Dedifferentiated amniotic fluid mesenchymal stem cell (primary cell): ENCODE data around the gene SCD.
"Not testable (repeated sequence)": the region's sequence is repeated elsewhere in the genome, so short reads cannot be mapped to it uniquely, and the experiment has no call there.

Source experiments
- DNase-seq: peaks from one replicate; pipeline ENCODE4 v3.0.0-alpha.2; 2016; ENCODE audit errors: extremely low spot score

The SCD gene

DNA sequence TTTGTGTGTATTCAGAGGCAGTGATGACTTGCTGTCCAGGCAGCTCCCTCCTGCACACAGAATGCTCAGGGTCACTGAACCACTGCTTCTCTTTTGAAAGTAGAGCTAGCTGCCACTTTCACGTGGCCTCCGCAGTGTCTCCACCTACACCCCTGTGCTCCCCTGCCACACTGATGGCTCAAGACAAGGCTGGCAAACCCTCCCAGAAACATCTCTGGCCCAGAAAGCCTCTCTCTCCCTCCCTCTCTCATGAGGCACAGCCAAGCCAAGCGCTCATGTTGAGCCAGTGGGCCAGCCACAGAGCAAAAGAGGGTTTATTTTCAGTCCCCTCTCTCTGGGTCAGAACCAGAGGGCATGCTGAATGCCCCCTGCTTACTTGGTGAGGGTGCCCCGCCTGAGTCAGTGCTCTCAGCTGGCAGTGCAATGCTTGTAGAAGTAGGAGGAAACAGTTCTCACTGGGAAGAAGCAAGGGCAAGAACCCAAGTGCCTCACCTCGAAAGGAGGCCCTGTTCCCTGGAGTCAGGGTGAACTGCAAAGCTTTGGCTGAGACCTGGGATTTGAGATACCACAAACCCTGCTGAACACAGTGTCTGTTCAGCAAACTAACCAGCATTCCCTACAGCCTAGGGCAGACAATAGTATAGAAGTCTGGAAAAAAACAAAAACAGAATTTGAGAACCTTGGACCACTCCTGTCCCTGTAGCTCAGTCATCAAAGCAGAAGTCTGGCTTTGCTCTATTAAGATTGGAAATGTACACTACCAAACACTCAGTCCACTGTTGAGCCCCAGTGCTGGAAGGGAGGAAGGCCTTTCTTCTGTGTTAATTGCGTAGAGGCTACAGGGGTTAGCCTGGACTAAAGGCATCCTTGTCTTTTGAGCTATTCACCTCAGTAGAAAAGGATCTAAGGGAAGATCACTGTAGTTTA is 15.8 kb downstream of the SCD start:
- DNase-seq, result no peak

DNA sequence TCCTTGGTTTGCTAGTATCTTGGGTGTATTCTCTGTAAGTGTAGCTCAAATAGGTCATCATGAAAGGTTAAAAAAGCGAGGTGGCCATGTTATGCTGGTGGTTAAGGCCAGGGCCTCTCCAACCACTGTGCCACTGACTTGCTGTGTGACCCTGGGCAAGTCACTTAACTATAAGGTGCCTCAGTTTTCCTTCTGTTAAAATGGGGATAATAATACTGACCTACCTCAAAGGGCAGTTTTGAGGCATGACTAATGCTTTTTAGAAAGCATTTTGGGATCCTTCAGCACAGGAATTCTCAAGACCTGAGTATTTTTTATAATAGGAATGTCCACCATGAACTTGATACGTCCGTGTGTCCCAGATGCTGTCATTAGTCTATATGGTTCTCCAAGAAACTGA is 17.1 kb downstream of the SCD start:
- DNase-seq, result no peak

DNA sequence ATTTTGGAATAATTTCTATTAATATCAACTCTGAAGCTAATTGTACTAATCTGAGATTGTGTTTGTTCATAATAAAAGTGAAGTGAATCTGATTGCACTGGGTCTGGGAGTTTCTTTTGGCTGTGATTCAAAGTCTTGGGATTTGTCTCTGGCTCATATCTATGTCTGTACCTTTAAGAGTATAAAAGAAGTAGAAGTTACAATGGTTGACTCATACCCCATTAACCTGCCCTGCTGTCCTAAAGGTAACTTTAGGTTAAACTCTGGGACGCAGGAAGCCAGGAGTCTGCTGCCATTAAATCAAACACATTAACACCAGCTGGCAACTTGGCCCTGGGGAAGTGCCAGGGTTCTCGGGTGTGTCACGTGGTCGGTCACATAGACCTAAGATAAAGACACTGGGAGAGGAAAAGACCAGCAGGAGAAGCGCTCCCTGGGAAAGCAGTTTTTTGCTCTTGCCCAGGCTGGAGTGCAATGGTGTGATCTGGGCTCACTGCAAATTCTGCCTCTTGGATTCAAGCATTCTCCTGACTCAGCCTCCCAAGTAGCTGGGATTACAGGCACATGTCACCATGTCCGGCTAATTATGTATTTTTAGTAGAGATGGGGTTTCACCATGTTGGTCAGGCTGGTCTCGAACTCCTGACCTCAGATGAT is 17.8 kb downstream of the SCD start:
- DNase-seq, result no peak

DNA sequence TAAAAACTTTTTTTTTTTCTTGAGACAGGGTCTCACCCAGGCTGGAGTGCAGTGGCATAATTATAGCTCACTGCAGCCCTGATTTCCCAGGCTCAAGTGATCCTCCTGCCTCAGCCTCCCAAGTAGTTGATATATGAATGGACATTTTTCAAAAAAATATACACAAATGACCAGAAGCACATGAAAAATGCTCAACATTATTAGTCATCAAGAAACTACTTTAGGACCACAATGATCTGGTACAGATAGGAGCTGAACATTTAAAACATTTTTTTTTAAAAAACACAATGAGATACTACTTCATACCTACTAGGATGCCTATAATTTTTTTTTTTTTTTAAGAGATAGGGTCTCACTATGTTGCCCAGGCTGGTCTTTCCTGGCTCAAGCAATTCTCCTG is 21.7 kb downstream of the SCD start:
- DNase-seq, result no peak

DNA sequence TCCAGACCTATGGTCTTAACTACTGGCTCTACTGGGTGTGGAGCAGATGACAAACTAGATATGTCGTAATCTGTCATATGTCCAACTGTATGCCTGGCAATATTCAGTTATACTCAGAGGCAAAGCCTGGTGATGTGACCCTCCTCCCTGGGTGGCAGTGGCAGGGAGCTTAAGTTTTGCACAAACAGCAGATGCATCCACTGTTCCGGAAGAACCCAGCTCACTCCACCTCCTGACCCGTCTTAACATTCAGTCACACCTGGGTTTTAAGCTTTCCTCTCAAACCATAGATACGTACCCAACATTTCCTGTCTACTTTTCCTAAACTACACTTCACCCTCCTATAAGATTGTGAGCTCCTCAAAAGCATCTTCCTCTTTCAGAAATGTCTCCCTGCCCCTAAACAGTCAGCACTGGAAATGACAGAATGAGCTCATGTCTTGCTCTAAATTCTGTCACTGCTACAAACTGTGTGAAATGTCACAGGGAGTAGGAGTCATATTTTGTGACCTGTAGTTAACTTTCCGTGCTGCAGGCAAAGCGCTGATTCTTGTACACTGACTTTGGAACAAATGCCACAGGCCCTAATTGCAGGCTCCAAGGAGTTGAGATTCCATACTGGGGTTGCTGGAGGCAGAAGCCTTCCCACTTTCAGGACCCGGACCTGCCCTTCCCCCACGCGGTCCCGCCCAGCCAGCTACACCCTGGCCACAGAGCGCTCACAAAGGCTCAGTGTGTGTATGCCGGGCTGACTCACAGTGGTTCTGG is 23.9 kb downstream of the SCD start:
- DNase-seq, result peak; percentile 71

DNA sequence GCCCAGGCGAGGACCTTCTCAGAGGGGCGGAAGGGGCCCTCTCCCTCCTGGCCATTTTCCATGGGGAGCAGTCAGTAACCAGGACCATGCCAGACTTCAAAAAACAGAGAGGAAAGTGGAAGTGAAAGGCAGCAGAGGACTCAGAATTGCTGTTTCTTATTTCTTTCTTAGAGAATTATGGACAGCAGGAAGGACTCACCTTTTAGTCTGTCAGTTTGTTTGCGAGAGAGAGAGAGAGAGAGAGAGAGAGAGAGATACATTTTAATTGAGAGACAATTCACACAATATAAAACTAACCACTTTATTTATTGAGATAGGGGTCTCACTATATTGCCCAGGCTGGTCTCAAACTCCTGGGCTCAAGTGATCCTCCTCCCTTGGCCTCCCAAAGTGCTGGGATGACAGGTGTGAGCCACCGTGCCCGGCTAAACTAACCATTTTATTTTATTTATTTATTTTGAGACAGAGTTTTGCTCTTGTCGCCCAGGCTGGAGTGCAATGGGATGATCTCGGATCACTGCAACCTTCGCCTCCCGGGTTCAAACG is 24.5 kb downstream of the SCD start:
- DNase-seq, result no peak

DNA sequence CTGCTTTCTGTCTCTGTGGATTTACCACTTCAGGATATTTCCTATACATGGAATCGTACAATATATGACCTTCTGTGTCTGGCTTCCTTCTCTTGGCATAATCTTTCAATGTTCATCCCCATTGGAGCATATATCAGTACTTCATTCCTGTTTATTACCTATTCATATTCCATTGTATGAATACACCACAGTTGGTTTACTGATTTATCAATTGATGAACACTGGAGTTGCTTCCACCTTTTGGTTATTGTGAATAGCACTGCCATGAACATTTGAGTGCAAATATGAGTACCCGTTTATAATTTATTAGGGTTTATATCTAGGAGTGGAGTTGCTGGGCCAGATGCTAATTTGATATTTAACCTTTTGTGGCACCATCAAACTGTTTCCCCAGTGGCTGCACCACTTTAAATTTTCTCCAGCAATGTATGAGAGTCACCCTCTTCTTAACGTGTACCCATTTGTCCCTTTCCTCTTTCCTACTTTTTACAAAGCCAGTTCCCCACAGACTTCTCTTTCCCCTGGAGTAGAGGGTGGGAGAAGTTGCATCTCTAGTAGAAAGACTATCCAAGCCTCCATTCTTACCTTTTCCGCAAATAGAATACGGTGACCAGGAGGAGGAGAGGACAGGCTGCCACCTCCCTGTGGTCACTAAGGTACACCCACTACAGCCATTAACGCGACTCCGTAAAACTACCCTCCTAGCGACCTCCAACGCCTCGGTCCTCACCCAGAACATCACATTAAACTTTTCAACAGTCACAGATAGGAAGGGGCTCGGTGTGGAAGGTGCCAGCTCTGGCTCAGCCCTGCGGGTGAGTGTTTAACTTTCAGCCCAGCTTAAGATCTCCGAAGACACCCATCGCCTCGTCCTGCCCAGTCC is 25.6 kb downstream of the SCD start:
- DNase-seq, result no peak

DNA sequence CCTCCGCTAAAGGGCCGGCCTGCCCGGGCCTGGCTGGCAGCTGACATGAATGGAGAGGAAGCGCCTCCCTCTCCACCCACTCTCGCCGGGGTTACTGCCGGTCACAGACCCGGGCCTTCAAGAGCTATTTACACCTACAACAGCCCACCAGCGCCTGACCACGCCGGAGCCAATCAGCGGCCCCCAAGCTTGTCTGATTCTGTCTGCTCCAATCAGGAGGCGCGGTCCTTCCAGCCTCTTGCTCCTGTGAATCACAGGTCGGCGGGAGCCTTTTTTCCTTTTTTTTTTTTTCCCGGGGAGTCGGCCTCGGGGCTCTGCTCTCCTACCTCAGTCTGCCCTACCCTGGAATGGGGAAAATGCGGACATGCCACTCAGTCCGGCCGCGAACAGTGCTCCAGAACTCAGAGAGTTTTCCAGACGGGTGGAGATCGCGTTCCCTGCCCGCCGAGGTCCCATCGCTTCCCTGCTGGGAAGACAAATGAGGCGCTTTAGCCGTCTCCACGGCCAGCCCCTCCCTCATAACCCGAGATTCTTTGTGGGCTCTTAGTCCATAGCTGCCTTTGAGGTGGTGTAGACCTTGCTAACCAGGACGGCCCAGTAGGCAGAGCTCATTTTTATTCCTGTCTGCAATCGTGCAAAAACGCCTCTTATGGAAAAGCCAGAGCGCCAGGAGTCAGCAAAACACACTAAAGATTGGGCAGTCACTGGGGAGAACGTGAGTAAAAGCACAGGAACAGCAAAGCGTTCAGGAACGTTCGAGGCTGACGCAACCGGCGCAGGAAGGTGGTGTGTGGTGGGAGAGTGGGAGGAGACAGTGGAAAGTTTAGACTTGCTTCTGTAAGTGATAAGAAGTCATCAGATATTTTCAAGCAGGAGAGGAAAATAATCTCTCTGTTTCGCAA is 26.5 kb downstream of the SCD start:
- peak; percentile 98 for DNase-seq

DNA sequence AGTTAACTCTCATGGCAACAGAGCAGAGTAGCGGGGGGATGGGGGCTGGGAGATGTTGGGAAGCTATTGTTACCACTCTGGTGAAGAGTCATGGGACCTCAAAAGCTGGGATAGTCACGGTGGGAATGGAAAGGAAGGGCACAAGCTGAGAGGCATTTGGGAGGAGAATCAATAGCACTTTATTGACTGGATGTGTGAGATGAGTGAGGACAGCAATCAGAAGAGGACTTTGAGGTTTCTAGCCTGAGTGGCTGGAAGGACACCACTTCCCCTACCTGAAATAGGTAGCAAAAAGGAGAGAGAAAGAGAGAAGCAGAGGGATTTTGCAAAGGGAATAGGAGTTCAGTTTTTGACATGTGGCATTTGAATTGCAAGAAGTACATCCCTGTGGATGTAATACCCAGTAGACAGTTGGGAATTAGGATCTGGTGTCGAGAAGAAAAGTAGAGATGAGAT is 27.2 kb downstream of the SCD start:
- no peak for DNase-seq

DNA sequence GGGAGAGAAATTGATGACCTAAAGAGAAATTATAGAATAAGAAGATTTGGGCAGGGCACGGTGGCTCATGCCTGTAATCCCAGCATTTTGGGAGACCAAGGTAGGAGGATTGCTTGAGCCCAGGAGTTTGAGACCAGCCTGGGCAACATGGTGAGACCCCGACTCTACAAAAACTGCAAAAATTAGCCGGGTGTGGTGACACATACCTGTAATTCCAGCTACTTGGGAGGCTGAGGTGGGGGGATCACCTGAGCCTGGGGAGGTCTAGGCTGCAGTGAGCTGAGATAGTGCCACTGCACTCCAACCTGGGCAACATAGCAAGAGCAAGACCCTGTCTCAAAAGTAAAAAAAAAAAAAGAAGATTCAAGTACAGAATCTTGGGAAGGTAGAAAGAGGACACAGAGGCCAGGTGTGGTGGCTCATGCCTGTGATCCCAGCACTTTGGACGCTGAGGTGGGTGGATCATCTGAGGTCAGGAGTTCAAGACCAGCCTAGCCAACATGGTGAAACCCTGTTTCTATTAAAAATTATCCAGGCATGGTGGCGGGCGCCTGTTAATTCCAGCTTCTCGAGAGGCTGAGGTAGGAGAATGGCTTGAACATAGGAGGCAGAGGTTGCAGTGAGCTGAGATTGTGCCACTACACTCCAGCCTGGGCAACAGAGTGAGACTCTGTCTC is 27.8 kb downstream of the SCD start:
- not testable (repeated sequence) for DNase-seq

DNA sequence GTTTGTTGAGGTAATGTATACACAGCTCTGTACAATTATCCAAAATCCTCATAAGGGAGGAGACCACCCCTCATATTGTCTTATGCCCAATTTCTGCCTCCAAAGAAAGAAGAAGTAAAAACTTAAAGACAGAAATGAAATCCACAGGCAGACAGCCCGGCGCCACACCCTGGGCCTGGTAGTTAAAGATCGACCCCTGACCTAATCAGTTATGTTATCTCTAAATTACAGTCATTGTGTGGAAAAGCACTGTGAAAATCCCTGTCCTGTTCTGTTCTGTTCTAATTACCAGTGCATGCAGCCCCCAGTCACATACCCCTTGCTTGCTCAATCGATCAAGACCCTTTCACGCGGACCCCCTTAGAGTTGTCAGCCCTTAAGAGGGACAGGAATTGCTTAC is 29.6 kb downstream of the SCD start:
- DNase-seq, result not testable (repeated sequence)

DNA sequence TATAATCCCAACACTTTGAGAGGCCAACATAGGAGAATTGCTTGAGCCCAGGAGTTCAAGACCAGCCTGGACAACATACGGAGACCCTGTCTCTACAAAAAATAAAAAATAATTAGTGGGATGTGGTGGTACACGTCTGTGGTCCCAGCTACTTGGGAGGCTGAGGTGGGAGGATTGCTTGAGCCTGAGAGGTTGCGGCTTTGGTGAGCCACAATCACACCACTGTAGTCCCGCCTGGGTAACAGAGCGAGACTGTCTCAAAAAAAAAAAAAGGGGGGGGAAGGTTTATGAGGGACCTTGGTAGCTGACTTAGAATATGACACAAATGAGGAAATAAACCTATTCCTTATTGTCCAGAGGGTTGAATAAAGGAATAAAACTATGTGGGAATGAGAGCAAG is 30.8 kb downstream of the SCD start:
- DNase-seq, result no peak

DNA sequence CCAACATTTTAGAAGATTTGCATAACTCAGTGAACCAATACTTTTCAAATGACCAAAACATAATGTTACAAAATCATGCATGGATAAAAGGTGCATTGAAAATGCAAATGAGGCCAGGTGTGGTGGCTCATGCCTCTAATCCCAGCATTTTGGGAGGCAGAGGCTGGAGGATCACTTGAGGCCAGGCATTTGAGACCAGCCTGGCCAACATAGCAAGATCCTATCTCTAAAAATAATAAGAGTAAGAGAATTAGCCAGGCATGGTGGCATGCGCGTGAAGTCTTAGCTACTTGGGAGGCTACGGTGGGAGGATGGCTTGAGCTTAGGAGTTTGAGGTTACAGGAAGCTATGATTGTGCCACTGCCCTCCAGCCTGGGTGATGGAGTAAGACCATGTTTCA is 33.4 kb downstream of the SCD start:
- DNase-seq, result no peak

DNA sequence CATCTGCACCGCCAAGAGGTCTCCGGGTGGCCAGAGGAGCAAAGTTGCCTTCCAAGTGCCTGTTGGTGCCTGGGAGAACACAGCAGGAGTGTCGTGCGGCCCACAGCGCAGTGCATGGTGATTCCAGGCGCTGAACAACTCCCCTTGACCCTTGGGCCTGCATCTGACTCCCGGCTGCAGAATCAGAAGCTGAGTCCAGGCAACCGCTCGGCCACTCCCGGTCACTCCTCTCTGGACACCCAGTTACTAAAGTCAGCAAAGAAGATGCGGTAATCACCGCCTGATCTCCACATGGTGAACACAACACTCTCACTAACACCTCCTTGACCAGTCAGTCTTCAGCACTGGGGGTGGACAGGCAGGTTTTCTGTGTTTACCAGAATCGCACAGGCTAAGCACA is 35.5 kb downstream of the SCD start:
- DNase-seq, result no peak

DNA sequence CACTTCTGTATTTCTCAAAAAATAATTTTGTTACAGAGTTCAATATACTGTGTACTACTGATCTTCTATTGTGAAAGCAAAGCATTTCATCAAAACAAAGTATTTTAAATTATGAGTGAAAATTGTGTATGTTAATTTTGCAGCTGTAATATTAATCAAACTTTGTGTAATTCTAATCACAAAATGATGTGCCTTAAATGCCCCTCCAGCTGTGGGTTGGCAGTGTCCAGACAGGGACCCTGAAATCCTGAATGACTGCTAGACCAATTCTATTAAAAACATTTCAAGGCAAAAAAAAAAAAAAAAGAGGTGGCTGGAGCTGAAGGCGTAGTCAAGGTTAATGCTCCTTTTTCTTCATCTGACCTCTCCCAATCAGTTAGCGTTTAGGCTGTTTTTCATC is 36.2 kb downstream of the SCD start:
- no peak for DNase-seq

DNA sequence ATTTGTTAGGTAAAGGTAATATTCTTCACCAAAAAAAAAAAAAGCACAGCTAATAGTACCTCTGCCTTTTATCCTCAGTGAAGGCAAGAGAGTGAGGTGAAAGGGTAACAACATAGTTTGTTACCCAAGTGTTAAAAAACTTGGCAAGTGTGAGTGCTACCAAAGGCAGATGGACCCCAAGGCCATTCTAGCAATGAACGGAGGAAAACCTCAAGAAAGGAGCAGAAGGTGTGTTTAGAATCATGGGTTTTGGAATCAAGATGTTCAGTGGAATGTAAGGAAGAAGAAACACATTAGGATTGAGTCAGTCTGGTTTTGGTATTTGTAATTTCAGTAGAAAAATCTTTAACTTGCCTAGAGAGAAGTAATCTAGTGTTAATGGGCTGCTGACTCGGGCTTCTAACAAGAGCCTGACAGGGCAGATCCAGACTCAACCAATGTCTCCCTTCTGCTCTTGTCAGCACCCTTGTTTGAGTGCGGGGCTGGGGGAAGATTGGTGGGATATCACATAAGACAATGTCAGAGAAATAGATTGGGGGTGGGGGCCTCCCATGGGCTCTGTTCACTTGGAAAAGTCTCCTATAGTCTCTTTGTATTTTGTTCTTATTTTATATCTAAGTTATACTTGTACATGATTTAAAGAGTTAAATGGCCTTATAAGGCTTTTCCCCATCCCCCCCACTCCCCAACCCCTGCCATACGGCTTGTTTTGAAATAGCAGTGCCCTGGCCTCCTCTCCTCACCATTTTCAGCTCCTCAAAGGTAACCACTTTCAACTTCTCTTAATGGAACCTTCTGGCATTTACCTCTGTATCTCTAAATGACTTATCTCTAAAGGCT is 44.4 kb downstream of the SCD start:
- no peak for DNase-seq

DNA sequence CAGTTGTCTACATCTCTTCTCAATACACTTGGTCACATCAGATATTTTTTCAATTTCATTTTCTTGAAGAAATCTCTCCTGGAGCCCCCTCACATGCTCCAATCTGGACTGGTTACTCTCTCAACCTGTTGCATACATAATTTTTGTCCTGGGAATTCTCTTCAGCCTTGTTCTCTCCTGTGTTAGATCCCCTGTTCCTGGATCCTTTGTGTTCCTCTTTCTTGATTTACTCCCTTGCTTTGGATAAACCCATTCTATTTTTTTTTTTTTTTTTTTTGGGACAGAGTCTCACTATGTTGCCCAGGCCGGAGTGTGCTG is 45.6 kb downstream of the SCD start:
- no peak for DNase-seq

DNA sequence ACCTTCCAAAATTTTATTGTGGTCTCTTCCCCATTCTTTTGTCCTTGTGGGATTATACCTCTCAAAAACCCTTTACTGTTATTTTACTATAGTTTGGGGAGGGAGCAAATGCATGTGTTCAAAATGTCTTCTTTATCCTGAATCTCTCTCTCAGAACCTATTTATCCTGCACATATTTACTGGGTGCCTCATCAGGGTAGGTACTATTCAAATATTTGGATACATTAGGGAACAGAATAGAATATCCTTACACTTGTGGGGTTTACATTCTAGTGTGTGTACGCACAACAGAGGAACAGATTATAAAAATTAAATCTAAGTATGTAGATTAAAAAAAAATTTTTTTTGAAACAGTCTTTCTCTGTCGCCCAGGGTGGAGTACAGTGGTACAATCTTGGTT is 48.6 kb downstream of the SCD start:
- no peak for DNase-seq

DNA sequence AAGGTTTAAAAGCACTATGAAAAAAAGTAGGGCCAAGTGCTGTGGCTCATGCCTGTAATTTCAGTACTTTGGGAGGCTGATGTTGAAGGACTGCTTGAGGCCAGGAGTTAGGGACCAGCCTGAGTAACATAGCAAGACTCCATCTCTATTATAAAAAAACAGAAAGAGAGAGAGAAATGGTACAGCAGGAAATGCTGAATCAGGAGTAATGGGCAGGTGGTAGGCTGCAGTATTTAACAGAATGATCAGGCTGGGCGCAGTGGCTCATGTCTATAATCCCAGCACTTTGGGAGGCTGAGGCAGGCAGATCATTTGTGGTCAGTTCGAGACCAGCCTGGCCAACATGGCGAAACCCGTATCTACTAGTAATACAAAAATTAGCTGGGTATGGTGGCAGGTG is 49.6 kb downstream of the SCD start:
- DNase-seq, result no peak
